NCI-H2227 (cell line): Measurements from ENCODE around the gene TUFM.
"Not testable (repeated sequence)": the region's sequence is repeated elsewhere in the genome, so short reads cannot be mapped to it uniquely, and the experiment has no call there.

Experiments used
- DNase-seq: peaks from one replicate; lab custom pipeline; 2025; ENCODE audit not compliant: unreplicated experiment; lab: John Stamatoyannopoulos, UW

TUFM gene

GRCh38 chr16:28846080-28846932 is at the start of gene TUFM:
Gene TUFM (minus strand): TSS chr16:28846348. CDS start chr16:28846269, 79 bp downstream.
- DNase-seq: peak; percentile 99

- DNase-seq: no peak
Measured at GRCh38 chr16:28895609-28896008, 49.5 kb upstream of the TUFM start.

- DNase-seq: no peak
Measured at GRCh38 chr16:28893291-28893690, 47.1 kb upstream of the TUFM start.

- DNase-seq: no peak
Measured at GRCh38 chr16:28891964-28892890, 46.1 kb upstream of the TUFM start.

GRCh38 chr16:28890355-28890754 is 44.2 kb upstream of the TUFM start:
- not testable (repeated sequence) for DNase-seq

GRCh38 chr16:28886945-28887344 is 40.8 kb upstream of the TUFM start:
- no peak for DNase-seq

- DNase-seq: no peak
Measured at GRCh38 chr16:28884045-28884444, 37.9 kb upstream of the TUFM start.

GRCh38 chr16:28883221-28883996 is 37.3 kb upstream of the TUFM start:
- DNase-seq: no peak

GRCh38 chr16:28882551-28883160 is 36.5 kb upstream of the TUFM start:
- no peak for DNase-seq

GRCh38 chr16:28881565-28881964 is 35.4 kb upstream of the TUFM start:
- not testable (repeated sequence) for DNase-seq

- DNase-seq: no peak
Measured at GRCh38 chr16:28880955-28881354, 34.8 kb upstream of the TUFM start.

GRCh38 chr16:28880589-28880915 is 34.4 kb upstream of the TUFM start:
- DNase-seq: no peak

GRCh38 chr16:28879841-28880588 is 33.9 kb upstream of the TUFM start:
- peak; percentile 96 for DNase-seq

GRCh38 chr16:28879261-28879840 is 33.2 kb upstream of the TUFM start:
- DNase-seq: peak; percentile 67

- no peak for DNase-seq
Measured at GRCh38 chr16:28878083-28878926, 32.2 kb upstream of the TUFM start, which contains the start of gene ATP2A1. Gene ATP2A1 (plus strand): TSS chr16:28878488. CDS start chr16:28878672, 184 bp downstream.

- DNase-seq: no peak
Measured at GRCh38 chr16:28877655-28878000, 31.5 kb upstream of the TUFM start.

GRCh38 chr16:28876973-28877654 is 31.0 kb upstream of the TUFM start:
- DNase-seq: no peak

GRCh38 chr16:28876019-28876659 is 30.0 kb upstream of the TUFM start:
- DNase-seq: no peak
